ENCODE data around the gene LTBP1. TPM values are rescaled to one million over a fixed set of nuclear protein-coding genes. Genes with fewer than 3 reads are reported as not detected.

The LTBP1 gene
- total and polyA plus RNA-seq, 2 experiments from 2014 or later: 15.7 to 49.8 TPM

- no peak for TF ChIP-seq ZNF462 (CRISPR knock-in tag; IDR thresholded peaks at IDR 0.05)
- no peak for TF ChIP-seq ZNF114 (CRISPR knock-in tag; IDR thresholded peaks at IDR 0.05)
- TF ChIP-seq ZNF331 (CRISPR knock-in tag; IDR thresholded peaks at IDR 0.05; ENCODE audit: low read depth): no peak
- no peak for TF ChIP-seq POLR2AphosphoS5 (IDR thresholded peaks at IDR 0.05; ENCODE audit: low read depth)
- no peak for TF ChIP-seq EZH2phosphoT487 (IDR thresholded peaks at IDR 0.05; ENCODE audit: unreplicated experiment)
Observed at GRCh38 chr2:32948266-32948665, 1.5 kb downstream of the LTBP1 start (continued).

- no peak overlapping the region for H2AFZ ChIP-seq
- H3K27ac ChIP-seq (ENCODE audit: low read depth): no peak overlapping the region
- peaks cover 10% of the 10 kb centered on the region for H3K27me3 Mint-ChIP-seq (ENCODE audit: insufficient read depth, low read depth, poor library complexity)
- H3K4me2 ChIP-seq: no peak overlapping the region
- H4K20me1 ChIP-seq (replicated peaks; ENCODE audit: insufficient read depth): no peaks in the 10 kb centered on the region
- no peak overlapping the region for H3K4me3 ChIP-seq
- H3K4me1 ChIP-seq (ENCODE audit: insufficient read depth): peaks cover 6% of the 10 kb centered on the region; the same call in 1 of the 2 replicates
- ATAC-seq: no peak
- no peaks in the 10 kb centered on the region; the same call in 2 of the 3 replicates for H3K36me3 Mint-ChIP-seq (ENCODE audit: low read depth)
- no peaks in the 10 kb centered on the region for H3K9me2 ChIP-seq (ENCODE audit: insufficient read depth)
- H3F3A ChIP-seq (replicated peaks; ENCODE audit: low read depth): no peaks in the 10 kb centered on the region
- no peak for DNase-seq (ENCODE audit: low spot score)
- no peak overlapping the region for H3K4me3 Mint-ChIP-seq
- no peaks in the 10 kb centered on the region; the same call in 2 of the 3 replicates for H3K9me3 Mint-ChIP-seq
- H3K36me3 ChIP-seq (ENCODE audit: insufficient read depth): no peaks in the 10 kb centered on the region
- H3K27me3 ChIP-seq (ENCODE audit: insufficient read depth): no peaks in the 10 kb centered on the region
- H3K79me2 ChIP-seq (replicated peaks; ENCODE audit: insufficient read depth): no peaks in the 10 kb centered on the region; the same call in 1 of the 2 replicates
- H3K27ac Mint-ChIP-seq: no peak overlapping the region
- H3K4me1 Mint-ChIP-seq: peaks cover 9% of the 10 kb centered on the region
- TF ChIP-seq NANOG (IDR thresholded peaks at IDR 0.05; ENCODE audit: borderline replicate concordance) (no peak), REST (IDR thresholded peaks at IDR 0.05; ENCODE audit: unreplicated experiment) (no peak), CREB1 (CRISPR knock-in tag; IDR thresholded peaks at IDR 0.05; ENCODE audit: low read depth) (no peak), EZH2phosphoT487 (IDR thresholded peaks at IDR 0.05; ENCODE audit: unreplicated experiment) (no peak), ETS1 (IDR thresholded peaks at IDR 0.05) (no peak), ZNF114 (CRISPR knock-in tag; IDR thresholded peaks at IDR 0.05) (no peak), EZH2 (IDR thresholded peaks at IDR 0.05; ENCODE audit: low read depth, unreplicated experiment) (no peak), JUNB (IDR thresholded peaks at IDR 0.05; ENCODE audit: unreplicated experiment) (no peak), POLR2AphosphoS5 (IDR thresholded peaks at IDR 0.05; ENCODE audit: low read depth) (no peak), ZNF331 (CRISPR knock-in tag; IDR thresholded peaks at IDR 0.05; ENCODE audit: low read depth) (no peak)
Observed at GRCh38 chr2:32949260-32949659, 2.5 kb downstream of the LTBP1 start.

Measured in GM23338 (cell line).